COLO668 (cell line): ENCODE measurements around the gene CYP24A1.

ENCODE experiments used
- DNase-seq: peaks from one replicate; lab custom pipeline; 2025; ENCODE audit not compliant: unreplicated experiment; lab: John Stamatoyannopoulos, UW

Gene CYP24A1

GRCh38 chr20:54173653-54174456, at the start of gene CYP24A1:
Gene CYP24A1, minus strand, starts transcription at chr20:54173986. Its CDS starts 407 bp downstream, at chr20:54173579.
- DNase-seq, result no peak

DNA sequence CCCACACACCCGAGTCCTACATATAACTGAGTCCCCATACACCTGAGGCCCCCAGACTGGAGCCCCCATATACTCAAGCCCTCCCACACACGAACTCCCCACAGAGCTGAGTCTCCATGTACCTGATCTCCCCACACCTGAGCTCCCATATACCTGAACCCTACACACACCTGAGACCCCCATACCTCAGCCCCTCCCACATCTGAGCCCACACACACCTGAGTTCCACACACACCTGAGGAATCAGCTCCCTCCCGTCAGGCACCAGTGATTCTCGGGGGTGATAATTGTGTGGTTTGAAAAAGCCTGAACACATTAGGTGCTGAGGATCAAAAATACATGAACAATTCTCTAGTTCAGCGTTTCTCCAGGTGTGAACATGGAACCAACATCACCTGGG, 49.5 kb upstream of the CYP24A1 start:
- DNase-seq, result no peak

DNA sequence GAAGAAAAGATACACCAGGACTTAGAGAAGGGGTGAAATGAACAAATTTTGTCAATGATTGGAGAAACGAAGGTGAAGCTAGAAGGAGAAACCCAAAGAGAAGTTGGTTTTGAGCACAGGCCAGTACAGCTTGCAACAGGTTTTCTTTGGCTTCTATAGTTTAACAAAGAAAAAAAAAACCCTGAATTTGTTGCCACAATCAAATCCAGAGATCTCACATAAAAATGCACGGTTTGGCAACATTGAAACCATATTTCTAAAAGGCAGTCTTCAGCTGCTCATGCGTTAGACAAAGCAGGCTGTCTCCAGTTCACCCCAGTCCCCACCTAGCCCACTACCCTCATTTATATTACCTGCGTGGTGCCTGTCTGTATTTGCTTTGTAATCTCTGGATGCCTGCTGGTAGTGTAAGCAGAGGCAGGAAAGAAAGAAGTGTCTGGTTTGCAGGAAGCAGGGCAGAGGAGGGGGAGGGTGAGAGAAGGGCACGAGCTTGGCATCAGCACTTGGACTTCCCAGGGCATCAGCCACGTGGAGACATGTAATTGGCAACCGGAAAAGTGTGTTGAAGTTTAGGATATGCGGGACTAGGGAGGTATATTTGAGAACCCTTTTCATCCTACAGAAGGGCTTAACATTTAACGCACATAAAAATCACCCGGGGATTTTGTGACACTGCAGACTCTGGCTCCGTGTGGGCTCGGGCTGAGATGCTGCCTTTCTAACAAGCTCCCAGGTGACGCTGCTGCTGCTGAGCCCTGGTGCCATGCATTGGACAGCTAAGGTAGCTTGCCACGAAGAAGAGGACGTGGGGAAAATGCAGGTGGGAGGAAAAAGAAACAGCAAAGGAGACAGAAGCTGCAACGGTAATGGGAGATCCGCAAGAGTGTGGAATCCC, 48.5 kb upstream of the CYP24A1 start:
- no peak for DNase-seq

- no peak for DNase-seq
These were observed 47.6 kb upstream of the CYP24A1 start for GRCh38 chr20:54221353-54221752.

GRCh38 chr20:54220722-54221121, 46.9 kb upstream of the CYP24A1 start:
- no peak for DNase-seq

- DNase-seq, result no peak
These were observed 46.1 kb upstream of the CYP24A1 start for GRCh38 chr20:54219751-54220426.

DNA sequence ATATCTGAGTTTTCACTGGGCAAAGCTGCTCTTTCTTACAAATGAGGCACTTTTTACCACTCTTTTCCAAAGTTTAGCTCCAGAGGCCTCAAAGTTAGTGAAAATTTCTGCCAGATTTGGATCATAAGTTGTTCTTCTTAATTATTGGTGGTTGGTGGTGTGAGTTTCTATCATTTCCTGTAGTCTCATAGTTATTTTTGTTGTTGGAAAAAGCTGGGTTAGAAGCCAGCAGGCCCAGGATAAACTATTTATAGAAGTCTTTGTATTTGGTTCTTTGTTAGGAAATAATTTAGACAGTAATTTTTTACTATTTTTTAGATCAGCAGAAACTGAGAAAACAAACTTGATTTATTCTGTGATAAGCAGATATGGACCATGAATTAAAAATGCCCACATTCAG, 44.7 kb upstream of the CYP24A1 start:
- no peak for DNase-seq

DNA sequence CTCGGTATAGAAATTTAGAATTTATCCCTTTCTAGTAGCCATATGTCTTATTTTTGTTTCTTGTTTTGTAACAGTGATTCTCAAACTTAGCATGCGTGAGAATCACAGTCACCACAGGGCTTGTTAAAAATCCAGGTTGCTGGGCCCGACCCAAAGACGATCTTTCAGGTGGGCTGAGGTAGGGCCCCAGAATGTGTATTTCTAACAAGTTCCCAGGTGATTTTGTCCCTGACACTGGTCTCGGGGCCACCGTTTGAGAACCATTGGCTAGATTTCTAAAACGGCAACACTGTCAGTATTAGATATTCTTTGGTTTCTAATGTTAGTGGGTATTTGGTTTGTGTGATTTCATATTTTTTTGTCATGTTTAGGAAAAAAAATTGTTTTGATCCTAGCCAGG, 44.0 kb upstream of the CYP24A1 start:
- DNase-seq, result no peak

- no peak for DNase-seq
These were observed 41.5 kb upstream of the CYP24A1 start for GRCh38 chr20:54215157-54215789.

DNA sequence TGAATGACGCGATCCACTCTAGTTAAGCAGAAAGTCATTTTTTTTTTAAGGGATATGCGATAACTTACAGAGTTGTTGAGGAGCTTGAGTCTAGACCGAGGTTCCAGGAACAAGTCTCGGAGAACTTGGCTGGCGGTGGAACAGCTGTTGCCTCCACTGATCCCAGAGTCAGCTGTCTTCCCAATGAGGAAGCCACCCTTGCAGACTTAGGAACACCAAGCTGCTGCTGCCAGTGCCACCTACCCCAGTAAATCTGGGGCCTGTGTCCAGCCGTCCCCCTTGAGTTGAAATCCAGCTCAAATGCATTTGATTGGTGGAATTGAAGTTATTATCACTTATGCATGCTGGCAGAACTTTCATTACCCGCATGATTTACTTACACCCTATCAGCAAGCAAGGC, 40.8 kb upstream of the CYP24A1 start:
- DNase-seq, result no peak

- DNase-seq, result no peak
These were observed 39.1 kb upstream of the CYP24A1 start for GRCh38 chr20:54212871-54213270.

- DNase-seq, result no peak
These were observed 38.4 kb upstream of the CYP24A1 start for GRCh38 chr20:54212226-54212625.

DNA sequence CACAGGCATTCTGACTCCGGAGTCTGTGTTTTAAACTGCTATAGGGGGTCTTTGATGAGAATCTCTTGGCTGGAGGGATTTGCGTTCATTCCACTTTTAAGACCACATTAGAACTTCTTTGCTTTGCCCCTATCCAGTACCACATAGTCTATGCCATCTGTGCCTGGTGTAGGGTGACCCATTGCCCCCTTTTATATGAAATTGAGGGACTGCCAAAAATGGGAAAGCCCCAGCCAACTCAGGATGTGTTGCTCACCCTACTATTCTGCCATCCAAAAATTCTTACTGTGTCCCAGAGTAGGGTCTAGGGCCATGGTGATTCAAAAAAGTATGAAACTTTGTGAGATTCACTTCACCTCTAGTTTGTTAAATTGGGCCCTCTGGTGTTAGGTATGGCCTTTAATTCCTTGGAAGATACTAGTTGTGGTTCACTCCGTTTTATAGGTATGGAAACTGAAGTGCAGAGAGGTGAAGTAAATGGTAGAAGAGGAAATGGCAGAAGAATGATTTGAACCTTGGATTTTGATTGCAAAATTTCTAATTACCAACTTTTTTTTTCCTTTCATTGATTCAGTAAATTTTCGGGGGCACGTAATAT, 35.5 kb upstream of the CYP24A1 start:
- DNase-seq, result no peak

GRCh38 chr20:54208548-54209176, 34.9 kb upstream of the CYP24A1 start:
- no peak for DNase-seq

DNA sequence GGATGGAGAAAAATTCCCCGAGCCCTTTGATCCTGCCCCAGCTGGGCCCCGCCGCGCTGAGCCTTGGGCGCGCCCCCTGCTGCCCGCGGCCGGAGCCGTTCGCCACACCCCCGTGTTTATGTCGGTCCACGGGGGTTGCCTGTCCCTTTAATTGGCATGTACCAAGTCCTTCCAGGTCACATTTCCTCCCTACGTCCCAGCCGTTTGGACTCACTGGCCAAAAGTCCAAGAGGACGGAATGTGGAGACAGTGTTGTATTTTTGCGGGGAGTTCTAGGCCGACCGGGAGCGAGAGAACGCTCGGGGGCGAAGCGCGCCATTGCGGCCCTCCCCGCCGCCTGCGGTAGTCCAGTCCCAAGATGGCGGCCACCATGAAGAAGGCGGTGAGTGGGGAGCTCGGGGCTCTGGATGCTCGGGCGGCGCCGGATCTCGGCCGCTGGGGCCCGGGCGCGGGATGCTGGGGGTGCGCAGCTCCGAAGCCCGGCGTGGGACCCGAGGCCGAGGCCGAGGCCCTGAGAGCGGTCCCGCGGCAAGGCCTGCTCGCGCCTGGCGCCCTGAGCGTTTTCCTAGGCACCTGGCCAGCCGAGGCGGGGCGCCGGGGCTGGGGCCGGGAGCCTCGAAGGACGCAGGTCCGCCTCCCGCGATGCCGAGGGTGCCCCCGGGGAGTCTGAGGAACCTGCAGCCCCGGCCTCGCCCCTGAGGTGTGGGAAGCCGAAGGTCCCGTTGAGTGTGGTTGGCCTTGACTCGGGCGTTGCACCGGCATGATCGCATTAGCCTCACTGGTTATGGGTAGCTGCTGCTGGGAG, 34.2 kb upstream of the CYP24A1 start, which contains the start of gene PFDN4:
Gene PFDN4 (plus strand): TSS at position 345 of the 805 bp plus-strand sequence. CDS start 14 bp downstream, at position 359.
- DNase-seq, result peak; percentile 86

GRCh38 chr20:54207053-54207742, 33.4 kb upstream of the CYP24A1 start:
- no peak for DNase-seq

- DNase-seq, result no peak
These were observed 31.7 kb upstream of the CYP24A1 start for GRCh38 chr20:54205450-54205849.

GRCh38 chr20:54204481-54204880, 30.7 kb upstream of the CYP24A1 start:
- no peak for DNase-seq

- DNase-seq, result no peak
These were observed 30.3 kb upstream of the CYP24A1 start for GRCh38 chr20:54204063-54204462.
